ENCODE measurements around the gene NRP2. TPM values are rescaled to one million over a fixed set of nuclear protein-coding genes. Genes with fewer than 3 reads are reported as not detected.

Gene NRP2
- polyA plus RNA-seq, 1 experiment = 114 TPM

- no peak for TF ChIP-seq CTCF (IDR thresholded peaks at IDR 0.05; ENCODE audit: low read depth, low read length)
- CTCF ChIA-PET = interaction anchor here (1.7 kb wide), 1 partner anchor 12 kb away, joined by 6 read pairs; no protein-coding TSS in a partner anchor
- Histone ChIP-seq H3K4me3 (ENCODE audit: low read depth, low read length) (peak overlapping the region; percentile 34; the same call in 1 of the 2 replicates), H3K27ac (ENCODE audit: low read depth, low read length) (peak overlapping the region; percentile 93), H3K9me3 (ENCODE audit: control insufficient read depth, insufficient read depth, low read length) (no peaks in the 10 kb centered on the region), H3K27me3 (ENCODE audit: control insufficient read depth, insufficient read depth, low read length) (no peaks in the 10 kb centered on the region)
- POLR2A ChIA-PET = interaction anchor here (0.7 kb wide), 1 partner anchor 68 kb away, joined by 6 read pairs; no protein-coding TSS in a partner anchor
- DNase-seq (ENCODE audit: low read depth, low spot score) = no peak
Measured at GRCh38 chr2:205700331-205701132, 18.2 kb downstream of the NRP2 start.

GRCh38 chr2:205701509-205701908 is 19.2 kb downstream of the NRP2 start:
- POLR2A ChIA-PET = interaction anchor here (0.7 kb wide), 1 partner anchor 67 kb away, joined by 6 read pairs; no protein-coding TSS in a partner anchor
- Histone ChIP-seq H3K27ac (ENCODE audit: low read depth, low read length) (peak overlapping the region; percentile 93), H3K4me3 (ENCODE audit: low read depth, low read length) (no peak overlapping the region), H3K27me3 (ENCODE audit: control insufficient read depth, insufficient read depth, low read length) (no peaks in the 10 kb centered on the region), H3K9me3 (ENCODE audit: control insufficient read depth, insufficient read depth, low read length) (no peaks in the 10 kb centered on the region)
- no peak for TF ChIP-seq CTCF (IDR thresholded peaks at IDR 0.05; ENCODE audit: low read depth, low read length)
- CTCF ChIA-PET = interaction anchor here (0.9 to 1.7 kb wide), 3 partner anchors 13 to 246 kb away, joined by 3 to 6 read pairs (median 4); no protein-coding TSS in a partner anchor
- DNase-seq (ENCODE audit: low read depth, low spot score) = no peak

GRCh38 chr2:205702576-205702975 is 20.3 kb downstream of the NRP2 start:
- ChIA-PET CTCF (interaction anchor here (1.2 kb wide), 1 partner anchor 245 kb away, joined by 4 read pairs; no protein-coding TSS in a partner anchor), POLR2A (no interaction called here)
- Histone ChIP-seq H3K9me3 (ENCODE audit: control insufficient read depth, insufficient read depth, low read length) (no peaks in the 10 kb centered on the region), H3K27me3 (ENCODE audit: control insufficient read depth, insufficient read depth, low read length) (no peaks in the 10 kb centered on the region), H3K4me3 (ENCODE audit: low read depth, low read length) (no peak overlapping the region), H3K27ac (ENCODE audit: low read depth, low read length) (no peak overlapping the region)
- TF ChIP-seq CTCF (IDR thresholded peaks at IDR 0.05; ENCODE audit: low read depth, low read length) = no peak
- DNase-seq (ENCODE audit: low read depth, low spot score) = no peak

DNA sequence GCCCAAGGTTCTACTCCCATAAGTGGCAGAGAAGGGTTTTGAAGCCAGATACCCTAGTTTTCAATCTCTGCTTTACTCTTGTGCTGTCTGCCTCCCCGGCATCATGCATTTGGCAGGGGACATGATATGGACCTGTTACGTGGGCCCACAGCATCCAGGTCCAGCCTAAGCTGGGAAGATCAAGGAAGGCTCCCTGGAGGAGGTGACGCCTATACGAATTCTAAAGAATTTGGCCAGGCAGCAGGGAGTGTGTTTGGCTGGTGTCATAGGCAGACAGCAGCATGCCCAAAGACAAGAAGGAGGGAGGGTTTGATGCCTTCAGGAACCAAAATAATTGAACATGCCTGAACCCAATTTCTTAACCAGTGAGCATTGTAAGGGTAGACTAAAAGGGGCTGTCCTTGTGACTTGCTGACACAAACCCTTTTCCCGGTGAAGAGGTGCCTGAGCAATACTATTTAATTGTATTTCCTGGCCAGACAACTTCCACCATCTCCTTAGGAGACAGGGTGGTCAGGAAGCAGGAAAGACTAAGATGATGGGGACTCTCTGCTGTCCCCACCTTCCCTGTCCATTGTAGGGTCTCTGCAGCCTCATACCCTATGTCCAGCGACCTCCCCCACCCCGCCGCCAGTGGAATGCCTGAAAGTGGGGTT is 21.3 kb downstream of the NRP2 start:
- TF ChIP-seq CTCF (IDR thresholded peaks at IDR 0.05; ENCODE audit: low read depth, low read length) = no peak
- ChIA-PET POLR2A (interaction anchor here (1.4 kb wide), 2 partner anchors 15 to 28 kb away, joined by 3 to 6 read pairs; no protein-coding TSS in a partner anchor), CTCF (no interaction called here)
- H3K27me3 ChIP-seq (ENCODE audit: control insufficient read depth, insufficient read depth, low read length) = no peaks in the 10 kb centered on the region
- H3K9me3 ChIP-seq (ENCODE audit: control insufficient read depth, insufficient read depth, low read length) = no peaks in the 10 kb centered on the region
- peak overlapping the region; percentile 69 for H3K27ac ChIP-seq (ENCODE audit: low read depth, low read length)
- H3K4me3 ChIP-seq (ENCODE audit: low read depth, low read length) = no peak overlapping the region
- no peak for DNase-seq (ENCODE audit: low read depth, low spot score)

Data from AG04450 (cell line).